IMR-90 (cell line): ENCODE results near the gene CALU. TPM values are rescaled to one million over a fixed set of nuclear protein-coding genes. Genes with fewer than 3 reads are reported as not detected.

Experiments used
- ATAC-seq: fragments of 200-7000 bp; cut with Tn5 transposase; 2 replicates; pipeline ENCODE4 v1.9.1; 2020; ENCODE audit warnings: low read depth, mild to moderate bottlenecking, moderate library complexity
- BruUV-seq: library from RNA; stranded (reverse); fragments of 400-500 nt; replicated peaks from 2 replicates; lab custom pipeline; 2021; lab: Mats Ljungman, UMichigan
- CTCF ChIA-PET: fragments of 300-600 bp; formaldehyde crosslinking; extraction: SDS; loops from one replicate; lab custom pipeline; 2021; ENCODE audit warnings: antibody characterized with exemption; lab: Yijun Ruan, JAX
- POLR2A ChIA-PET: fragments of 300-600 bp; sonication (Branson Sonifier 250); formaldehyde crosslinking; loops from one replicate; lab custom pipeline; 2022; ENCODE audit warnings: antibody characterized with exemption; ENCODE audit not compliant: unreplicated experiment; lab: Charles Lee
- DNase-seq: peaks from one replicate; pipeline ENCODE4 v3.0.0; 2013
- H2AFZ ChIP-seq: replicated peaks from 2 replicates; pipeline ENCODE3; 2013; ENCODE audit warnings: low read length, mild to moderate bottlenecking; ENCODE audit not compliant: poor library complexity
- H2AK5ac ChIP-seq: 2 replicates; pipeline ENCODE4 v1.6.1; 2013; ENCODE audit warnings: low read depth, low read length, inconsistent platforms
- H2AK9ac ChIP-seq: replicated peaks from 2 replicates; pipeline ENCODE3; 2013; ENCODE audit warnings: mild to moderate bottlenecking, low read depth, low read length, moderate library complexity; ENCODE audit not compliant: poor library complexity
- H2BK120ac ChIP-seq: 2 replicates; pipeline ENCODE4 v1.6.1; 2013; ENCODE audit warnings: low read depth, low read length, inconsistent platforms
- H2BK15ac ChIP-seq: 3 replicates; pipeline ENCODE4 v1.6.1; 2013; ENCODE audit warnings: low read depth, low read length, inconsistent platforms
- H2BK20ac ChIP-seq: 2 replicates; pipeline ENCODE4 v1.6.1; 2013; ENCODE audit warnings: low read depth, mild to moderate bottlenecking, inconsistent platforms, low read length, moderate library complexity
- H2BK5ac ChIP-seq: 2 replicates; pipeline ENCODE4 v1.6.1; 2013; ENCODE audit warnings: mild to moderate bottlenecking, low read depth, low read length, inconsistent platforms; ENCODE audit not compliant: poor library complexity, severe bottlenecking
- H3K14ac ChIP-seq: replicated peaks from 2 replicates; pipeline ENCODE4 v1.6.1; 2013; ENCODE audit warnings: low read depth, low read length, inconsistent platforms
- H3K18ac ChIP-seq: 2 replicates; pipeline ENCODE4 v1.6.1; 2013; ENCODE audit warnings: low read depth, low read length, control low read depth
- H3K23ac ChIP-seq: 2 replicates; pipeline ENCODE4 v1.6.1; 2013; ENCODE audit warnings: low read depth, low read length, inconsistent platforms
- H3K27ac ChIP-seq: 2 replicates; pipeline ENCODE4 v1.5.1; 2013; ENCODE audit warnings: mild to moderate bottlenecking, control low read depth, low read length; ENCODE audit not compliant: insufficient read depth
- H3K27me3 ChIP-seq: 2 replicates; pipeline ENCODE4 v1.6.1; 2013; ENCODE audit warnings: low read length; ENCODE audit not compliant: control insufficient read depth, insufficient read depth
- H3K36me3 ChIP-seq: 2 replicates; pipeline ENCODE4 v1.6.1; 2013; ENCODE audit warnings: low read length, mixed read lengths; ENCODE audit not compliant: control insufficient read depth, insufficient read depth
- H3K4ac ChIP-seq: 2 replicates; pipeline ENCODE4 v1.6.1; 2013; ENCODE audit warnings: low read depth, low read length, inconsistent platforms
- H3K4me1 ChIP-seq: 2 replicates; pipeline ENCODE4 v1.6.1; 2013; ENCODE audit warnings: low read length, mixed read lengths; ENCODE audit not compliant: control insufficient read depth, insufficient read depth
- H3K4me2 ChIP-seq: 2 replicates; pipeline ENCODE4 v1.6.1; 2013; ENCODE audit warnings: low read depth, mild to moderate bottlenecking, control low read depth, low read length, moderate library complexity
- H3K4me3 ChIP-seq: 2 replicates; pipeline ENCODE4 v1.5.1; 2013; ENCODE audit warnings: low read depth, mild to moderate bottlenecking, control low read depth, low read length, moderate library complexity; ENCODE audit not compliant: insufficient read depth
- H3K56ac ChIP-seq: 2 replicates; pipeline ENCODE4 v1.6.1; 2013; ENCODE audit warnings: low read length, inconsistent platforms; ENCODE audit not compliant: insufficient read depth; ENCODE audit errors: extremely low read depth
- H3K79me1 ChIP-seq, 2 experiments: 2 replicates each; pipeline ENCODE4 v1.6.1; 2013; ENCODE audit warnings: low read length in 2 of 2, inconsistent platforms in 1 of 2, low read depth in 1 of 2
- H3K9ac ChIP-seq: 2 replicates; pipeline ENCODE4 v1.6.1; 2013; ENCODE audit warnings: low read depth, low read length, control low read depth
- H3K9me1 ChIP-seq: 2 replicates; pipeline ENCODE4 v1.6.1; 2013; ENCODE audit warnings: low read length, inconsistent platforms; ENCODE audit not compliant: insufficient read depth
- H3K9me3 ChIP-seq: 2 replicates; pipeline ENCODE4 v1.6.1; 2013; ENCODE audit warnings: low read length; ENCODE audit not compliant: control insufficient read depth, insufficient read depth
- H4K20me1 ChIP-seq: 2 replicates; pipeline ENCODE4 v1.6.1; 2013; ENCODE audit warnings: low read length, inconsistent platforms; ENCODE audit not compliant: insufficient read depth
- H4K5ac ChIP-seq: 2 replicates; pipeline ENCODE4 v1.6.1; 2013; ENCODE audit warnings: mild to moderate bottlenecking, low read depth, low read length, control low read depth
- H4K8ac ChIP-seq, 2 experiments: 2 replicates each; pipeline ENCODE4 v1.6.1; 2013; ENCODE audit warnings: low read depth in 2 of 2, low read length in 2 of 2, control low read depth in 1 of 2, inconsistent platforms in 1 of 2
- H4K91ac ChIP-seq: 2 replicates; pipeline ENCODE4 v1.6.1; 2013; ENCODE audit warnings: low read depth, low read length, inconsistent platforms; ENCODE audit not compliant: insufficient read depth
- BHLHE40 ChIP-seq: fragments of 150-350 bp; IDR thresholded peaks from 2 replicates; pipeline ENCODE4 v1.6.1; 2016; ENCODE audit warnings: mild to moderate bottlenecking, low read depth, low read length
- FOS ChIP-seq: fragments of 150-350 bp; IDR thresholded peaks from 2 replicates; pipeline ENCODE4 v1.6.1; 2016; ENCODE audit warnings: low read depth, low read length
- MAFK ChIP-seq: IDR thresholded peaks from 2 replicates; pipeline ENCODE4 v1.6.1; 2012; ENCODE audit warnings: low read depth, low read length, improper control_type of control experiment
- MAZ ChIP-seq: IDR thresholded peaks from 2 replicates; pipeline ENCODE4 v1.6.1; 2012; ENCODE audit warnings: low read depth, mild to moderate bottlenecking, low read length, improper control_type of control experiment, moderate library complexity, borderline replicate concordance
- MXI1 ChIP-seq: IDR thresholded peaks from 2 replicates; pipeline ENCODE4 v1.6.1; 2012; ENCODE audit warnings: low read depth, mild to moderate bottlenecking, low read length, moderate library complexity, borderline replicate concordance
- POLR2A ChIP-seq: IDR thresholded peaks from 2 replicates; pipeline ENCODE4 v1.6.1; 2012; ENCODE audit warnings: mild to moderate bottlenecking, low read depth, low read length
- WGBS, 2 experiments: methylation state at CpG; one replicate each; pipeline versions ENCODE4 v1.1.5 to v1.1.7; 2013; ENCODE audit warnings: missing lambda C conversion rate in 2 of 2; ENCODE audit not compliant: insufficient read length in 1 of 2; ENCODE audit errors: extremely low coverage in 2 of 2; 5-methylcytosine and 5-hydroxymethylcytosine counted together
- dilution Hi-C: fragments of 300-500 bp; cut with HindIII; formaldehyde crosslinking; loops from one replicate; pipeline ENCODE4 v1.14.3; 2018; ENCODE audit warnings: low sequenced_read_pairs; ENCODE audit not compliant: unreplicated experiment
- in situ Hi-C: fragments of 300-500 bp; cut with MboI; formaldehyde crosslinking; loops from 3 replicates; pipeline ENCODE4 v1.14.3; 2019; ENCODE audit warnings: low sequenced_read_pairs, inconsistent platforms, mixed read lengths
- intact Hi-C: fragments of 100-400 bp; cut with micrococcal nuclease; formaldehyde crosslinking; loops from 2 replicates; pipeline ENCODE4 v1.10.0; 2022
- polyA plus RNA-seq, 3 experiments: library from polyadenylated mRNA; depleted of rRNA; stranded (reverse); fragments of >200 nt; gene quantifications; 2 replicates each; pipeline ENCODE4 v1.2.3, GENCODE V29; 2012; ENCODE audit warnings: low replicate concordance in 1 of 3
- total RNA-seq: library from RNA; depleted of rRNA; stranded (reverse); fragments of >200 nt; gene quantifications from 2 replicates; pipeline ENCODE4 v1.2.3, GENCODE V29; 2012

CALU gene
- total and polyA plus RNA-seq, 2 of the 4 experiments (the other 2 are of a cell fraction) = 421 to 525 TPM

DNA sequence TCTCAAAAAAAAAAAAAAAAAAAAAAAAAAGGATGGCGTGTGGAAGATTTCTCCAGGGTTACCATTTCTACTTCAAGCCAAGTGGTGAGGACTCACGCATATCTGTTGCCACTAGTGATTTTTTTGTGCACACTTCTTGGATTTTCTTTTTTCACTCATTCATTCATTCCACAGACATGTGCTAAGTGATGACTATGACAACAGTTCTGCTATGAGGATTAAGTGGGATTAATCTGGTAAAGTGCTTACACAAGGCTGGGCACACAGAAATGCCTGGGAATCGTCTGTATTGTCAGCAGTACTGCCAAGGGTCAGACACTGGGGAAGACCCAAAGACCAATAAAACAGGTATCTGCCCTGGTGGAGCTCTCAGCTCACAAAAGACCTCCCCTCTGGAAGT lies 42.7 kb downstream of the CALU start:
- H3K36me3 ChIP-seq = no peaks in the 10 kb centered on the region
- no peak overlapping the region for H4K8ac ChIP-seq
- no peak overlapping the region for H3K4me2 ChIP-seq
- no peak overlapping the region for H2AFZ ChIP-seq
- H2BK15ac ChIP-seq = no peak overlapping the region
- in situ Hi-C loops (no loop called here), dilution Hi-C loops (no loop called here), intact Hi-C loops (no loop called here)
- H3K23ac ChIP-seq = no peak overlapping the region
- no peak overlapping the region for H2BK5ac ChIP-seq
- no peak overlapping the region for H4K91ac ChIP-seq
- no peak overlapping the region for H3K9ac ChIP-seq
- ChIA-PET CTCF (no interaction called here), POLR2A (no interaction called here)
- no peak for ATAC-seq
- H2AK5ac ChIP-seq = no peak overlapping the region
- no peak overlapping the region for H3K27ac ChIP-seq
- peaks cover 6% of the 10 kb centered on the region for H3K4me1 ChIP-seq
- no peaks in the 10 kb centered on the region for H3K9me3 ChIP-seq
- no peak overlapping the region for H2BK120ac ChIP-seq
- no peak overlapping the region for H4K5ac ChIP-seq
- no peak overlapping the region for H3K14ac ChIP-seq
- TF ChIP-seq MAFK = no peak
- TF ChIP-seq FOS = no peak
- no peak for TF ChIP-seq MXI1
- no peak for TF ChIP-seq MAZ
- no peak for TF ChIP-seq BHLHE40
- TF ChIP-seq POLR2A = no peak
- no peak overlapping the region for H3K18ac ChIP-seq
- H4K20me1 ChIP-seq = peaks cover 5% of the 10 kb centered on the region; the same call in 1 of the 2 replicates
- H3K56ac ChIP-seq = no peak overlapping the region
- H2BK20ac ChIP-seq = no peak overlapping the region
- H3K79me1 ChIP-seq = no peaks in the 10 kb centered on the region
- no peak overlapping the region for H2AK9ac ChIP-seq
- peaks cover 4% of the 10 kb centered on the region; the same call in 1 of the 2 replicates for H3K9me1 ChIP-seq
- BruUV-seq = no TSS peak
- no peak for DNase-seq
- no CpG with 5 or more reads among the region's 3 CpGs for WGBS, 2 experiments
- H3K27me3 ChIP-seq = 0 out of 2 replicates have a peak, but pooled peaks cover 2% of the 10 kb centered on the region
- H3K4ac ChIP-seq = no peak overlapping the region; the same call in 1 of the 2 replicates
- no peak overlapping the region for H3K4me3 ChIP-seq
